ENCODE results near the gene IPO7. TPM values are rescaled to one million over a fixed set of nuclear protein-coding genes. Genes with fewer than 3 reads are reported as not detected.

IPO7 gene
- total RNA-seq, 6 donors from 2014 or later, result 37.7 to 184 (median 94.8) TPM

GRCh38 chr11:9460322-9461062, 76.0 kb downstream of the IPO7 start, which contains the start of gene ZNF143:
TSS of gene ZNF143 (plus strand) at chr11:9461012. CDS start at chr11:9471309, 10,297 bp downstream.
- Histone ChIP-seq H3K27ac (peak within 1 kb of the TSS; percentile 99), H3K9me3 (no peaks in the 10 kb centered on the region), H3K27me3 (no peaks in the 10 kb centered on the region), H3K4me1 (peaks cover 15 to 23% (median 19%) of the 10 kb centered on the region in 4 donors), H3K36me3 (no peaks in the 10 kb centered on the region), H3K4me3 (peak within 1 kb of the TSS; percentile 63 to 90 (median 74))
- TF ChIP-seq CTCF (IDR thresholded peaks at IDR 0.05) (peak in 3 of 6 experiments; percentile 21 to 48 (median 38)), EP300 (IDR thresholded peaks at IDR 0.05) (peak in 1 of 4 donors; percentile 61), POLR2AphosphoS5 (IDR thresholded peaks at IDR 0.05) (peak; percentile 98 to 99), POLR2A (IDR thresholded peaks at IDR 0.05) (peak; percentile 88 to 97 (median 94))
- ATAC-seq (ENCODE audit: low FRiP score in 2 of 2) (peak; percentile 97 to 99), DNase-seq (peak in 1 of 2 donors; percentile 99)
- WGBS, 2 donors, result 0% methylated on average over 25 to 33 of the region's 45 CpGs

- Histone ChIP-seq H3K27me3 (no peaks in the 10 kb centered on the region), H3K27ac (peak overlapping the region; percentile 99), H3K4me1 (peaks cover 15 to 23% (median 19%) of the 10 kb centered on the region in 4 donors), H3K36me3 (no peaks in the 10 kb centered on the region), H3K9me3 (no peaks in the 10 kb centered on the region), H3K4me3 (peak overlapping the region; percentile 42 to 79 (median 66))
- 0 to 1% methylated on average over 28 to 44 of the region's 57 CpGs for WGBS, 2 donors
- TF ChIP-seq POLR2AphosphoS5 (IDR thresholded peaks at IDR 0.05) (peak; percentile 53 to 54), EP300 (IDR thresholded peaks at IDR 0.05) (no peak), POLR2A (IDR thresholded peaks at IDR 0.05) (peak in 3 of 4 donors; percentile 73 to 98 (median 95)), CTCF (IDR thresholded peaks at IDR 0.05) (peak in 2 of 6 experiments; percentile 29 to 42)
- ATAC-seq (ENCODE audit: low FRiP score in 2 of 2) (peak; percentile 81 to 85), DNase-seq (peak; percentile 77 to 96)
Measured at GRCh38 chr11:9461063-9461759, 76.8 kb downstream of the IPO7 start.

GRCh38 chr11:9461760-9462134, 77.3 kb downstream of the IPO7 start:
- peak overlapping the region; percentile 99 for H3K27ac ChIP-seq
- ATAC-seq (ENCODE audit: low FRiP score in 2 of 2) (no peak), DNase-seq (no peak)
- WGBS, 2 donors, result 0 to 1% methylated on average over 10 of the region's 10 CpGs
- peaks cover 15 to 23% (median 19%) of the 10 kb centered on the region in 4 donors for H3K4me1 ChIP-seq
- peak overlapping the region; percentile 42 to 79 (median 66) for H3K4me3 ChIP-seq
- no peaks in the 10 kb centered on the region for H3K36me3 ChIP-seq
- no peaks in the 10 kb centered on the region for H3K9me3 ChIP-seq
- no peaks in the 10 kb centered on the region for H3K27me3 ChIP-seq
- no peak for TF ChIP-seq CTCF (IDR thresholded peaks at IDR 0.05)
- no peak for TF ChIP-seq POLR2A (IDR thresholded peaks at IDR 0.05)
- no peak for TF ChIP-seq EP300 (IDR thresholded peaks at IDR 0.05)
- no peak for TF ChIP-seq POLR2AphosphoS5 (IDR thresholded peaks at IDR 0.05)

GRCh38 chr11:9462172-9462799, 77.8 kb downstream of the IPO7 start:
- DNase-seq, result no peak
- 78 to 80% methylated on average over 16 of the region's 16 CpGs for WGBS, 2 donors

More at GRCh38 chr11:9462172-9462799, 77.8 kb downstream of the IPO7 start:
- Histone ChIP-seq H3K27ac (peak overlapping the region; percentile 99), H3K9me3 (no peaks in the 10 kb centered on the region), H3K27me3 (no peaks in the 10 kb centered on the region), H3K4me3 (peak overlapping the region in 3 of 4 donors; percentile 63 to 79 (median 68)), H3K4me1 (peaks cover 15 to 23% (median 19%) of the 10 kb centered on the region in 4 donors), H3K36me3 (no peaks in the 10 kb centered on the region)
- ATAC-seq (ENCODE audit: low FRiP score in 2 of 2), result no peak
- TF ChIP-seq POLR2AphosphoS5 (IDR thresholded peaks at IDR 0.05), result no peak
- TF ChIP-seq POLR2A (IDR thresholded peaks at IDR 0.05), result no peak
- TF ChIP-seq CTCF (IDR thresholded peaks at IDR 0.05), result no peak
- no peak for TF ChIP-seq EP300 (IDR thresholded peaks at IDR 0.05)

Data from upper lobe of left lung (tissue), 6 donors.